Heart right ventricle (tissue), 16 donors: ENCODE results near the gene MAPK7. TPM values are rescaled to one million over a fixed set of nuclear protein-coding genes. Genes with fewer than 3 reads are reported as not detected.
A peak's percentile ranks its signal among the peaks of the same experiment; 100 is the strongest.

Experiments used
- ATAC-seq, 8 donors: fragments of 200-7000 bp; cut with Tn5 transposase; one replicate each; pipeline ENCODE4 v1.9.1; 2020; ENCODE audit warnings: mild to moderate bottlenecking in 8 of 8, moderate library complexity in 8 of 8, moderate number of reproducible peaks in 1 of 8
- DNase-seq, 2 donors: peaks; one replicate each; pipeline ENCODE4 v3.0.0-alpha.2; 2020
- H3K27ac ChIP-seq, 10 donors: fragments of 200-600 bp; sonication (generic) in 2 of 10; one replicate each; pipeline versions ENCODE4 v1.5.0 to v1.8.0; 2020 to 2022; ENCODE audit warnings: mild to moderate bottlenecking in 3 of 10
- H3K27me3 ChIP-seq, 7 donors: fragments of 200-600 bp; one replicate each; pipeline ENCODE4 v1.8.0; 2021 to 2022; ENCODE audit warnings: mild to moderate bottlenecking in 2 of 7
- H3K36me3 ChIP-seq, 9 donors: fragments of 200-600 bp; sonication (generic) in 1 of 9; one replicate each; pipeline versions ENCODE4 v1.5.0 to v1.8.0; 2020 to 2022; ENCODE audit warnings: mild to moderate bottlenecking in 2 of 9
- H3K4me1 ChIP-seq, 9 donors: fragments of 200-600 bp; sonication (generic) in 1 of 9; one replicate each; pipeline versions ENCODE4 v1.5.0 to v1.8.0; 2020 to 2022; ENCODE audit warnings: mild to moderate bottlenecking in 4 of 9
- H3K4me3 ChIP-seq, 10 donors: fragments of 200-600 bp; sonication (generic) in 2 of 10; one replicate each; pipeline versions ENCODE4 v1.5.0 to v1.8.0; 2020 to 2022; ENCODE audit warnings: mild to moderate bottlenecking in 7 of 10, moderate library complexity in 2 of 10
- H3K9me3 ChIP-seq, 11 donors: fragments of 200-600 bp in 10 of 11; sonication (generic) in 2 of 11; one replicate each; pipeline versions ENCODE4 v1.5.0 to v1.8.0; 2013 to 2022; ENCODE audit warnings: mild to moderate bottlenecking in 2 of 11, control low read depth in 1 of 11, moderate library complexity in 1 of 11
- WGBS, 2 donors: extraction: QIAGEN DNeasy Blood & Tissue Kit; methylation state at CpG; one replicate each; pipeline ENCODE4 v1.1.7; 2013; ENCODE audit warnings: inconsistent platforms in 1 of 2; 5-methylcytosine and 5-hydroxymethylcytosine counted together
- intact Hi-C, 10 donors: fragments of 100-400 bp; cut with DNase I; formaldehyde crosslinking; loops; one replicate each; pipeline versions ENCODE4 v1.11.1 to v1.14.2; 2022
- polyA plus RNA-seq, 2 donors: library from polyadenylated mRNA; stranded (reverse); fragments of 200-250 nt; gene quantifications; one replicate each; pipeline ENCODE4 v1.2.3, GENCODE V29; 2013
- total RNA-seq, 10 donors: library from RNA; stranded (reverse); fragmentation: NEBNext Ultra II Directional in 3 of 10; extraction: Animal tissue kit (Norgen Biotek cat#: 25700) in 3 of 10; gene quantifications; one replicate each; pipeline versions ENCODE4 v1.2.1 to v1.2.4, GENCODE V29; 2021 to 2023
- TF ChIP-seq, protein P1 (sequence below), 9 donors: fragments of 200-600 bp; sonication (generic) in 2 of 9; IDR thresholded peaks; one replicate each; pipeline versions ENCODE4 v1.5.0 to v1.8.0; 2021 to 2022; ENCODE audit warnings: antibody characterized with exemption in 9 of 9, mild to moderate bottlenecking in 5 of 9, moderate library complexity in 1 of 9
- donor health status: Arrhythmogenic right ventricular cardiomyopathy.
- donor health status: ischemic (EF 13 %, LVEDD 7.1; RV severe dilation, severe dysfunction).
- donor health status: healthy with polysubstance abuse.
- donor health status: DM: no; HTN: yes; CAD: no.
- donor health status: DM: no; HTN: no; CAD: no.
- donor health status: ischemic (EF 25% LVEDD 6.9; RV normal size, moderate dysfunction).
- donor health status: ischemic (EF 25% LVEDD 5.7; RV mildly dilated, moderate dysfunction).
- donor health status: healthy.
- donor health status: DM: yes; HTN: yes; CAD: no.
- donor health status: Ischemic cardiomyopathy.
- donor health status: ischemic (EF 35%, LVEDD 5.7; RV mildly dilated, moderate dysfunction).
- donor health status: nonischemic (EF 11% LVEDD 7.7; RV severe dilation, severe dysfunction).
- donor health status: DM: yes; HTN: yes; CAD: no.
- donor health status: PGD.
- donor health status: ischemic (EF 29% LVEDD 5.4; RV normal size, mild dysfunction).
- donor health status: nonischemic (EF 23%, LVEDD 6.1; RV moderate dilation, normal function).

Gene MAPK7
- total and polyA plus RNA-seq, 12 donors = 7.3 to 16.6 (median 11.4) TPM

DNA sequence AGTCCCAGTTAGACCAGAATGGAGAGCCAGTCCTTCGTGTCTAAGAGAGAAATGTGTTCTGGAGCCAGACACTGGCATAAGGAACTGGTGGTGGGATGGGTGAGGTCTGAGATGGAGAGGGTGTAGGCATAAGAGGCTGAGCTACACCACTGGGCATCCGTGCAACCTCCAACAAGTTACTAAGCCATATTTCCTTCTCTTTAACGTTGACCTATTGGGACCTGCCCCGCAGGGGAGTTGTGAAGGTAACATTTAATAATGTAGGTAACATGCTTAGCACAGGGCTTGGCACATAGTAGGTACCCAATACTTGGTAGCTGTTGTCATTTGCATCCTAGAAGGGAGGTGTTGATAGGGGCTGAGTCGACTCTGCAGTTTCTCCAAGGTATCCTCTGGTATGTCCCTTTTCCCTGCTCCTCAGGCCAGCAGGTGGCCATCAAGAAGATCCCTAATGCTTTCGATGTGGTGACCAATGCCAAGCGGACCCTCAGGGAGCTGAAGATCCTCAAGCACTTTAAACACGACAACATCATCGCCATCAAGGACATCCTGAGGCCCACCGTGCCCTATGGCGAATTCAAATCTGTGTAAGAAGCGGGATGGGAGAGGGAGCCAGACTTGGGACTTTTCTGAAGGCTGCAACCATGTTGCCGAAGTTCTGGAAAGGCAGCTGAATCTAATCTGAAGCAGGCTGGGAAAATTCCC, 1.2 kb downstream of the MAPK7 start:
- 81 to 83% methylated on average over 13 of the region's 13 CpGs for WGBS, 2 donors
- peak overlapping the region in 6 of 10 donors; percentile 84 to 98 (median 94) for H3K27ac ChIP-seq

DNA sequence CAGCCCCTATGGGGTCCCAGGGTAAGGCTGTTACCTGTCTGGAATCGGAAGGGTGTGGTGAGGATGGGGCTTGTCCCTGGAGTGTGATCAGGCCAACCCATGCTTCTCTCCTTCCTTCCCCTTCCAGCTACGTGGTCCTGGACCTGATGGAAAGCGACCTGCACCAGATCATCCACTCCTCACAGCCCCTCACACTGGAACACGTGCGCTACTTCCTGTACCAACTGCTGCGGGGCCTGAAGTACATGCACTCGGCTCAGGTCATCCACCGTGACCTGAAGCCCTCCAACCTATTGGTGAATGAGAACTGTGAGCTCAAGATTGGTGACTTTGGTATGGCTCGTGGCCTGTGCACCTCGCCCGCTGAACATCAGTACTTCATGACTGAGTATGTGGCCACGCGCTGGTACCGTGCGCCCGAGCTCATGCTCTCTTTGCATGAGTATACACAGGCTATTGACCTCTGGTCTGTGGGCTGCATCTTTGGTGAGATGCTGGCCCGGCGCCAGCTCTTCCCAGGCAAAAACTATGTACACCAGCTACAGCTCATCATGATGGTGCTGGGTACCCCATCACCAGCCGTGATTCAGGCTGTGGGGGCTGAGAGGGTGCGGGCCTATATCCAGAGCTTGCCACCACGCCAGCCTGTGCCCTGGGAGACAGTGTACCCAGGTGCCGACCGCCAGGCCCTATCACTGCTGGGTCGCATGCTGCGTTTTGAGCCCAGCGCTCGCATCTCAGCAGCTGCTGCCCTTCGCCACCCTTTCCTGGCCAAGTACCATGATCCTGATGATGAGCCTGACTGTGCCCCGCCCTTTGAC, 2.4 kb downstream of the MAPK7 start:
- intact Hi-C loops = no loop called here
- WGBS, 2 donors = 94% methylated on average over 29 of the region's 29 CpGs

More for the DNA sequence above, 1.2 kb downstream of the MAPK7 start:
- H3K4me3 ChIP-seq = peak overlapping the region; percentile 61 to 96 (median 88)
- TF ChIP-seq, protein P1, sequence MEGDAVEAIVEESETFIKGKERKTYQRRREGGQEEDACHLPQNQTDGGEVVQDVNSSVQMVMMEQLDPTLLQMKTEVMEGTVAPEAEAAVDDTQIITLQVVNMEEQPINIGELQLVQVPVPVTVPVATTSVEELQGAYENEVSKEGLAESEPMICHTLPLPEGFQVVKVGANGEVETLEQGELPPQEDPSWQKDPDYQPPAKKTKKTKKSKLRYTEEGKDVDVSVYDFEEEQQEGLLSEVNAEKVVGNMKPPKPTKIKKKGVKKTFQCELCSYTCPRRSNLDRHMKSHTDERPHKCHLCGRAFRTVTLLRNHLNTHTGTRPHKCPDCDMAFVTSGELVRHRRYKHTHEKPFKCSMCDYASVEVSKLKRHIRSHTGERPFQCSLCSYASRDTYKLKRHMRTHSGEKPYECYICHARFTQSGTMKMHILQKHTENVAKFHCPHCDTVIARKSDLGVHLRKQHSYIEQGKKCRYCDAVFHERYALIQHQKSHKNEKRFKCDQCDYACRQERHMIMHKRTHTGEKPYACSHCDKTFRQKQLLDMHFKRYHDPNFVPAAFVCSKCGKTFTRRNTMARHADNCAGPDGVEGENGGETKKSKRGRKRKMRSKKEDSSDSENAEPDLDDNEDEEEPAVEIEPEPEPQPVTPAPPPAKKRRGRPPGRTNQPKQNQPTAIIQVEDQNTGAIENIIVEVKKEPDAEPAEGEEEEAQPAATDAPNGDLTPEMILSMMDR (IDR thresholded peaks at IDR 0.05) = no peak
- H3K9me3 ChIP-seq = no peaks in the 10 kb centered on the region
- ATAC-seq (no peak), DNase-seq (no peak)
- intact Hi-C loops = loop anchor here in 2 of 10 donors (5.0 kb wide), 1 partner anchor 68 kb away; no protein-coding TSS in a partner anchor
- peaks cover 0 to 56% (median 25%) of the 10 kb centered on the region in 9 donors for H3K36me3 ChIP-seq
- H3K4me1 ChIP-seq = peaks cover 7 to 48% (median 30%) of the 10 kb centered on the region in 9 donors
- H3K27me3 ChIP-seq = no peaks in the 10 kb centered on the region

DNA sequence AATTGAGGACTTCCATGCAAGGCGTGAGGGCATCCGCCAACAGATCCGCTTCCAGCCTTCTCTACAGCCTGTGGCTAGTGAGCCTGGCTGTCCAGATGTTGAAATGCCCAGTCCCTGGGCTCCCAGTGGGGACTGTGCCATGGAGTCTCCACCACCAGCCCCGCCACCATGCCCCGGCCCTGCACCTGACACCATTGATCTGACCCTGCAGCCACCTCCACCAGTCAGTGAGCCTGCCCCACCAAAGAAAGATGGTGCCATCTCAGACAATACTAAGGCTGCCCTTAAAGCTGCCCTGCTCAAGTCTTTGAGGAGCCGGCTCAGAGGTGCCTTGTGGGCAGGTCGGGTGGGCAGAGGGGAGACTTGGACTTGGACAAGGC, 3.1 kb downstream of the MAPK7 start:
- intact Hi-C loops = no loop called here
- ATAC-seq = no peak

More for the DNA sequence above, 2.4 kb downstream of the MAPK7 start:
- ATAC-seq = no peak
- TF ChIP-seq, protein P1 (IDR thresholded peaks at IDR 0.05) = no peak
- no peaks in the 10 kb centered on the region for H3K9me3 ChIP-seq
- H3K36me3 ChIP-seq = peaks cover 0 to 66% (median 25%) of the 10 kb centered on the region in 9 donors
- H3K27me3 ChIP-seq = no peaks in the 10 kb centered on the region
- DNase-seq = no peak
- no peak overlapping the region for H3K4me3 ChIP-seq
- no peak overlapping the region for H3K27ac ChIP-seq
- peaks cover 10 to 60% (median 41%) of the 10 kb centered on the region in 9 donors for H3K4me1 ChIP-seq

More for the DNA sequence above, 3.1 kb downstream of the MAPK7 start:
- no peaks in the 10 kb centered on the region for H3K27me3 ChIP-seq
- WGBS, 2 donors = 95% methylated on average over 7 of the region's 7 CpGs
- no peak overlapping the region for H3K4me3 ChIP-seq
- DNase-seq = no peak
- peaks cover 0 to 68% (median 25%) of the 10 kb centered on the region in 9 donors for H3K36me3 ChIP-seq
- TF ChIP-seq, protein P1 (IDR thresholded peaks at IDR 0.05) = no peak
- peaks cover 15 to 67% (median 48%) of the 10 kb centered on the region in 9 donors for H3K4me1 ChIP-seq
- H3K27ac ChIP-seq = no peak overlapping the region
- no peaks in the 10 kb centered on the region for H3K9me3 ChIP-seq
